ENCODE results near the gene AMY2B.
"Not testable (repeated sequence)": the region's sequence is repeated elsewhere in the genome, so short reads cannot be mapped to it uniquely, and the experiment has no call there.

The AMY2B gene

GRCh38 chr1:103571289-103571688, at the start of gene AMY2B:
Gene AMY2B, plus strand, starts transcription at chr1:103571589. Its CDS starts 14 bp downstream, at chr1:103571603.
- H3K27ac Mint-ChIP-seq; ATAC-seq (ENCODE audit: low read depth); H3K4me1 Mint-ChIP-seq; DNase-seq (ENCODE audit: low spot score in 2 of 2); H3K27me3 Mint-ChIP-seq; H3K4me3 Mint-ChIP-seq; H3K9me3 Mint-ChIP-seq: not testable (repeated sequence)
- H3K36me3 Mint-ChIP-seq, result peaks cover 19% of the 10 kb centered on the region

GRCh38 chr1:103523346-103523745, 48.0 kb upstream of the AMY2B start:
- ATAC-seq (ENCODE audit: low read depth), result no peak
- H3K27me3 Mint-ChIP-seq, result no peaks in the 10 kb centered on the region
- H3K4me3 Mint-ChIP-seq, result no peak overlapping the region
- H3K36me3 Mint-ChIP-seq, result peaks cover 5% of the 10 kb centered on the region
- H3K9me3 Mint-ChIP-seq, result no peaks in the 10 kb centered on the region
- H3K27ac Mint-ChIP-seq, result no peak overlapping the region
- no peak for DNase-seq (ENCODE audit: low spot score in 2 of 2)
- peaks cover 14% of the 10 kb centered on the region for H3K4me1 Mint-ChIP-seq

GRCh38 chr1:103525114-103525606, 46.2 kb upstream of the AMY2B start:
- DNase-seq (ENCODE audit: low spot score in 2 of 2), result peak in 1 of 2 donors; percentile 34
- peak overlapping the region; percentile 97 for H3K27ac Mint-ChIP-seq
- peaks cover 13% of the 10 kb centered on the region for H3K36me3 Mint-ChIP-seq
- peak; percentile 15 for ATAC-seq (ENCODE audit: low read depth)
- H3K27me3 Mint-ChIP-seq, result no peaks in the 10 kb centered on the region
- H3K9me3 Mint-ChIP-seq, result no peaks in the 10 kb centered on the region
- peaks cover 23% of the 10 kb centered on the region for H3K4me1 Mint-ChIP-seq
- peak overlapping the region; percentile 75 for H3K4me3 Mint-ChIP-seq

- H3K4me3 Mint-ChIP-seq, result peak within 1 kb of the TSS; percentile 99
- ATAC-seq (ENCODE audit: low read depth), result peak; percentile 77
- H3K9me3 Mint-ChIP-seq, result no peaks in the 10 kb centered on the region
- peaks cover 18% of the 10 kb centered on the region for H3K36me3 Mint-ChIP-seq
- DNase-seq (ENCODE audit: low spot score in 2 of 2), result peak; percentile 86 to 87
- H3K27ac Mint-ChIP-seq, result peak within 1 kb of the TSS; percentile 97
- no peaks in the 10 kb centered on the region for H3K27me3 Mint-ChIP-seq
- peaks cover 28% of the 10 kb centered on the region for H3K4me1 Mint-ChIP-seq
Measured at GRCh38 chr1:103525607-103526507, 45.5 kb upstream of the AMY2B start, which contains the start of gene RNPC3. Gene RNPC3, plus strand, starts transcription at chr1:103525699. Its CDS starts 372 bp downstream, at chr1:103526071.

GRCh38 chr1:103527331-103527730, 44.1 kb upstream of the AMY2B start:
- peaks cover 40% of the 10 kb centered on the region for H3K4me1 Mint-ChIP-seq
- peaks cover 29% of the 10 kb centered on the region for H3K36me3 Mint-ChIP-seq
- H3K9me3 Mint-ChIP-seq, result no peaks in the 10 kb centered on the region
- DNase-seq (ENCODE audit: low spot score in 2 of 2) (no peak), ATAC-seq (ENCODE audit: low read depth) (no peak)
- no peak overlapping the region for H3K27ac Mint-ChIP-seq
- no peaks in the 10 kb centered on the region for H3K27me3 Mint-ChIP-seq
- H3K4me3 Mint-ChIP-seq, result peak overlapping the region; percentile 17

GRCh38 chr1:103529746-103530145, 41.6 kb upstream of the AMY2B start:
- Mint-ChIP-seq H3K36me3 (peaks cover 37% of the 10 kb centered on the region), H3K9me3 (no peaks in the 10 kb centered on the region), H3K27me3 (no peaks in the 10 kb centered on the region), H3K27ac (no peak overlapping the region), H3K4me1 (peaks cover 45% of the 10 kb centered on the region), H3K4me3 (no peak overlapping the region)
- ATAC-seq (ENCODE audit: low read depth) (no peak), DNase-seq (ENCODE audit: low spot score in 2 of 2) (no peak)

- Mint-ChIP-seq H3K4me3 (no peak overlapping the region), H3K27me3 (no peaks in the 10 kb centered on the region), H3K27ac (no peak overlapping the region), H3K9me3 (no peaks in the 10 kb centered on the region), H3K36me3 (peaks cover 32% of the 10 kb centered on the region), H3K4me1 (no peaks in the 10 kb centered on the region)
- DNase-seq (ENCODE audit: low spot score in 2 of 2) (no peak), ATAC-seq (ENCODE audit: low read depth) (no peak)
Measured at GRCh38 chr1:103538226-103538625, 33.2 kb upstream of the AMY2B start.

GRCh38 chr1:103541431-103541830, 30.0 kb upstream of the AMY2B start:
- Mint-ChIP-seq H3K27ac (no peak overlapping the region), H3K4me3 (no peak overlapping the region), H3K36me3 (peaks cover 34% of the 10 kb centered on the region), H3K27me3 (no peaks in the 10 kb centered on the region), H3K4me1 (no peaks in the 10 kb centered on the region), H3K9me3 (no peaks in the 10 kb centered on the region)
- no peak for DNase-seq (ENCODE audit: low spot score in 2 of 2)
- no peak for ATAC-seq (ENCODE audit: low read depth)

- ATAC-seq (ENCODE audit: low read depth) (no peak), DNase-seq (ENCODE audit: low spot score in 2 of 2) (no peak)
- H3K36me3 Mint-ChIP-seq, result peaks cover 26% of the 10 kb centered on the region
- H3K4me3 Mint-ChIP-seq, result no peak overlapping the region
- no peaks in the 10 kb centered on the region for H3K27me3 Mint-ChIP-seq
- H3K4me1 Mint-ChIP-seq, result no peaks in the 10 kb centered on the region
- no peak overlapping the region for H3K27ac Mint-ChIP-seq
- H3K9me3 Mint-ChIP-seq, result no peaks in the 10 kb centered on the region
Measured at GRCh38 chr1:103546496-103546895, 24.9 kb upstream of the AMY2B start.

- Mint-ChIP-seq H3K27me3 (no peaks in the 10 kb centered on the region), H3K36me3 (peaks cover 25% of the 10 kb centered on the region), H3K9me3 (no peaks in the 10 kb centered on the region), H3K4me3 (no peak overlapping the region), H3K4me1 (no peaks in the 10 kb centered on the region), H3K27ac (no peak overlapping the region)
- no peak for ATAC-seq (ENCODE audit: low read depth)
- DNase-seq (ENCODE audit: low spot score in 2 of 2), result no peak
Measured at GRCh38 chr1:103547840-103548239, 23.5 kb upstream of the AMY2B start.

GRCh38 chr1:103560427-103560826, 11.0 kb upstream of the AMY2B start:
- H3K9me3 Mint-ChIP-seq, result no peaks in the 10 kb centered on the region

GRCh38 chr1:103561124-103561523, 10.3 kb upstream of the AMY2B start:
- peaks cover 12% of the 10 kb centered on the region for H3K36me3 Mint-ChIP-seq

More at GRCh38 chr1:103560427-103560826, 11.0 kb upstream of the AMY2B start:
- ATAC-seq (ENCODE audit: low read depth) (no peak), DNase-seq (ENCODE audit: low spot score in 2 of 2) (no peak)
- no peaks in the 10 kb centered on the region for H3K27me3 Mint-ChIP-seq
- peaks cover 3% of the 10 kb centered on the region for H3K4me1 Mint-ChIP-seq
- peaks cover 15% of the 10 kb centered on the region for H3K36me3 Mint-ChIP-seq
- no peak overlapping the region for H3K4me3 Mint-ChIP-seq
- no peak overlapping the region for H3K27ac Mint-ChIP-seq

GRCh38 chr1:103561643-103562395, 9.6 kb upstream of the AMY2B start:
- Mint-ChIP-seq H3K4me1 (peaks cover 3% of the 10 kb centered on the region), H3K9me3 (no peaks in the 10 kb centered on the region), H3K27ac (no peak overlapping the region), H3K36me3 (peaks cover 8% of the 10 kb centered on the region), H3K4me3 (no peak overlapping the region), H3K27me3 (no peaks in the 10 kb centered on the region)
- DNase-seq (ENCODE audit: low spot score in 2 of 2), result no peak
- no peak for ATAC-seq (ENCODE audit: low read depth)

More at GRCh38 chr1:103561124-103561523, 10.3 kb upstream of the AMY2B start:
- not testable (repeated sequence) for H3K4me3 Mint-ChIP-seq; DNase-seq (ENCODE audit: low spot score in 2 of 2); H3K4me1 Mint-ChIP-seq; ATAC-seq (ENCODE audit: low read depth); H3K27ac Mint-ChIP-seq; H3K9me3 Mint-ChIP-seq; H3K27me3 Mint-ChIP-seq

GRCh38 chr1:103563056-103563455, 8.3 kb upstream of the AMY2B start:
- DNase-seq (ENCODE audit: low spot score in 2 of 2) (no peak), ATAC-seq (ENCODE audit: low read depth) (no peak)
- Mint-ChIP-seq H3K27ac (no peak overlapping the region), H3K36me3 (peaks cover 9% of the 10 kb centered on the region), H3K4me3 (no peak overlapping the region), H3K9me3 (no peaks in the 10 kb centered on the region), H3K4me1 (peaks cover 3% of the 10 kb centered on the region), H3K27me3 (no peaks in the 10 kb centered on the region)
